SK-N-SH (cell line): ENCODE measurements around the gene CCL2. TPM values are rescaled to one million over a fixed set of nuclear protein-coding genes. Genes with fewer than 3 reads are reported as not detected.

Experiments
- CTCF ChIA-PET: fragments of 300-600, 350-600 bp; formaldehyde crosslinking; extraction: SDS; loops from one replicate; lab custom pipeline; 2021; lab: Yijun Ruan, JAX
- POLR2A ChIA-PET: fragments of 350-600 bp; sonication (Branson Sonifier 250); formaldehyde crosslinking; extraction: SDS; loops from one replicate; lab custom pipeline; 2020; ENCODE audit warnings: antibody characterized with exemption, inconsistent platforms; lab: Yijun Ruan, JAX
- DNase-seq: peaks from one replicate; pipeline ENCODE4 v3.0.0; 2012
- H2AFZ ChIP-seq: fragments of 200-600 bp; sonication (generic); 2 replicates; pipeline ENCODE4 v1.8.1; 2016; ENCODE audit warnings: antibody characterized with exemption, mild to moderate bottlenecking, low read depth
- H3F3A ChIP-seq: fragments of 200-600 bp; sonication (generic); replicated peaks from 2 replicates; pipeline ENCODE3; 2016; ENCODE audit warnings: antibody characterized with exemption, mild to moderate bottlenecking; ENCODE audit not compliant: insufficient read depth
- H3K27ac ChIP-seq, 2 experiments: fragments of 200-500 bp in 1 of 2; fragments of 200-600 bp in 1 of 2; sonication (Bioruptor generic) in 1 of 2; sonication (generic), shearing (Covaris generic) in 1 of 2; 2 replicates each; pipeline versions ENCODE4 v1.5.1 to v1.6.1; 2014 to 2016; ENCODE audit warnings: low read depth in 2 of 2, inconsistent platforms in 1 of 2, low read length in 1 of 2, mild to moderate bottlenecking in 1 of 2, mixed read lengths in 1 of 2
- H3K27me3 ChIP-seq: fragments of 200-600 bp; sonication (generic), shearing (Covaris generic); 2 replicates; pipeline ENCODE4 v1.6.1; 2016; ENCODE audit warnings: mixed run types; ENCODE audit not compliant: insufficient read depth
- H3K36me3 ChIP-seq, 2 experiments: fragments of 200-500 bp in 1 of 2; fragments of 200-600 bp in 1 of 2; sonication (Bioruptor generic) in 1 of 2; sonication (generic) in 1 of 2; replicated peaks in 1 of 2; 2 replicates each; pipeline versions ENCODE3 to v1.5.1; 2014 to 2016; ENCODE audit warnings: low read length in 1 of 2, mild to moderate bottlenecking in 1 of 2; ENCODE audit not compliant: insufficient read depth in 2 of 2, control insufficient read depth in 1 of 2
- H3K4me1 ChIP-seq, 2 experiments: fragments of 200-500 bp in 1 of 2; fragments of 200-600 bp in 1 of 2; sonication (Bioruptor generic) in 1 of 2; sonication (generic), shearing (Covaris generic) in 1 of 2; 2 replicates each; pipeline versions ENCODE4 v1.5.1 to v1.6.1; 2014 to 2016; ENCODE audit warnings: low read depth in 1 of 2, low read length in 1 of 2, mixed run types in 1 of 2; ENCODE audit not compliant: insufficient read depth in 2 of 2, control insufficient read depth in 1 of 2
- H3K4me2 ChIP-seq: fragments of 200-600 bp; sonication (generic), shearing (Covaris generic); 2 replicates; pipeline ENCODE4 v1.6.1; 2017; ENCODE audit warnings: mixed run types
- H3K4me3 ChIP-seq, 2 experiments: fragments of 200-500 bp in 1 of 2; fragments of 200-600 bp in 1 of 2; sonication (Bioruptor generic) in 1 of 2; sonication (generic), shearing (Covaris generic) in 1 of 2; 2 replicates each; pipeline versions ENCODE4 v1.5.1 to v1.8.1; 2014 to 2016; ENCODE audit warnings: low read depth in 2 of 2, inconsistent platforms in 1 of 2, low read length in 1 of 2, mild to moderate bottlenecking in 1 of 2, mixed read lengths in 1 of 2, moderate library complexity in 1 of 2
- H3K79me2 ChIP-seq: fragments of 200-600 bp; sonication (generic); 2 replicates; pipeline ENCODE4 v1.8.1; 2017; ENCODE audit warnings: mild to moderate bottlenecking; ENCODE audit not compliant: insufficient read depth
- H3K9ac ChIP-seq: fragments of 200-600 bp; sonication (generic); 2 replicates; pipeline ENCODE4 v1.6.1; 2017; ENCODE audit warnings: mixed run types
- H3K9me2 ChIP-seq: fragments of 200-600 bp; sonication (generic); 2 replicates; pipeline ENCODE4 v1.6.1; 2017; ENCODE audit warnings: mixed run types
- H3K9me3 ChIP-seq: fragments of 200-600 bp; sonication (generic); 2 replicates; pipeline ENCODE4 v1.6.1; 2017; ENCODE audit warnings: mixed run types, mild to moderate bottlenecking, moderate library complexity
- H4K20me1 ChIP-seq: fragments of 200-600 bp; sonication (generic); 2 replicates; pipeline ENCODE4 v1.6.1; 2017; ENCODE audit warnings: mild to moderate bottlenecking, mixed run types; ENCODE audit not compliant: insufficient read depth
- CHD2 ChIP-seq: fragments of 150-350 bp; IDR thresholded peaks from 2 replicates; pipeline ENCODE4 v1.6.1; 2018; ENCODE audit warnings: low read length; ENCODE audit not compliant: partially characterized antibody
- ELF1 ChIP-seq: IDR thresholded peaks from 2 replicates; pipeline ENCODE4 v1.4.0; 2012
- FOSL2 ChIP-seq: IDR thresholded peaks from 2 replicates; pipeline ENCODE4 v1.4.0; 2012; ENCODE audit warnings: low read depth, mild to moderate bottlenecking, moderate library complexity, borderline replicate concordance
- FOXM1 ChIP-seq: IDR thresholded peaks from 2 replicates; pipeline ENCODE4 v1.4.0; 2012; ENCODE audit warnings: low read depth, mild to moderate bottlenecking
- GABPA ChIP-seq: IDR thresholded peaks from 2 replicates; pipeline ENCODE4 v1.4.0; 2012; ENCODE audit warnings: low read depth, mild to moderate bottlenecking
- JUND ChIP-seq: IDR thresholded peaks from 2 replicates; pipeline ENCODE4 v1.4.0; 2012
- MEF2A ChIP-seq: IDR thresholded peaks from 2 replicates; pipeline ENCODE4 v1.4.0; 2012; ENCODE audit warnings: low read depth, borderline replicate concordance
- MXI1 ChIP-seq: IDR thresholded peaks from 2 replicates; pipeline ENCODE4 v1.6.1; 2012; ENCODE audit warnings: mild to moderate bottlenecking, low read depth, low read length, improper control_type of control experiment
- RXRA ChIP-seq: IDR thresholded peaks from 2 replicates; pipeline ENCODE4 v1.4.0; 2012; ENCODE audit warnings: low read depth, mild to moderate bottlenecking, borderline replicate concordance
- SMC3 ChIP-seq: IDR thresholded peaks from 2 replicates; pipeline ENCODE4 v1.6.1; 2012; ENCODE audit warnings: low read depth, low read length, improper control_type of control experiment
- TCF12 ChIP-seq: IDR thresholded peaks from 2 replicates; pipeline ENCODE4 v1.4.0; 2012
- WGBS: methylation state at CpG from one replicate; pipeline ENCODE4 v1.1.6; 2017; ENCODE audit warnings: low lambda C conversion rate; 5-methylcytosine and 5-hydroxymethylcytosine counted together
- polyA plus RNA-seq, 3 experiments: library from polyadenylated mRNA; depleted of rRNA; stranded (reverse); fragments of >200 nt; gene quantifications; 2 replicates each; pipeline ENCODE4 v1.2.3, GENCODE V29; 2012
- TF ChIP-seq, protein P1 (sequence below): fragments of 150-350 bp; IDR thresholded peaks from 2 replicates; pipeline ENCODE4 v1.6.1; 2017; ENCODE audit warnings: antibody characterized with exemption, low read length, low read depth, borderline replicate concordance
- TF ChIP-seq, protein P2 (sequence below): IDR thresholded peaks from 2 replicates; pipeline ENCODE4 v1.4.0; 2012; ENCODE audit warnings: low read depth, borderline replicate concordance
- TF ChIP-seq, protein P3 (sequence below): fragments of 200-600 bp; sonication (generic); IDR thresholded peaks from 2 replicates; pipeline ENCODE4 v1.6.1; 2017; ENCODE audit warnings: antibody characterized with exemption, mild to moderate bottlenecking, moderate library complexity
- TF ChIP-seq, protein P4 (sequence below): fragments of 150-350 bp; IDR thresholded peaks from 2 replicates; pipeline ENCODE4 v1.6.1; 2016; ENCODE audit warnings: mild to moderate bottlenecking, low read depth, low read length

The CCL2 gene
- polyA plus RNA-seq, 1 of the 3 experiments (the other 2 are of a cell fraction) = 210 TPM

DNA sequence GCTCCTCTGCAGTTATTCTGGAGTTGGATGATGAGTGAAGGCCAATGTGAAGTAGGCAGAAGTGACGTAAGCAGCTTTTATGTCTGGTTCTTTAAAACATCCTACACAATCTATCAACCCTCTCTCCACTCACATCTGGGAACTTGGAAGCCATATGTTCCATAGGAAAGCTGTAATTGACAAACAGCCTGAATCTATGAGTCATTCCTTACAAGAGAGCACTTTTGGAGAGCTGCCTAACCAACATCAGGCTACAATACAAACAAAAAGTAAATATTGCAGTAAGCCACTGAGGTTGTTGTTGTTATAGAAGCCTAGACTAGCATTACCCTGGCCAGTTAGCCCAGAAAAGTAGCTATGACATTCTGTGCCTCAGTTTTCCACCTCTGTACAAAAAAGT is 20.8 kb downstream of the CCL2 start (continued):
- TF ChIP-seq ELF1 (no peak), MEF2A (no peak), TCF12 (peak; percentile 86), GABPA (no peak)
- TF ChIP-seq, protein P1, sequence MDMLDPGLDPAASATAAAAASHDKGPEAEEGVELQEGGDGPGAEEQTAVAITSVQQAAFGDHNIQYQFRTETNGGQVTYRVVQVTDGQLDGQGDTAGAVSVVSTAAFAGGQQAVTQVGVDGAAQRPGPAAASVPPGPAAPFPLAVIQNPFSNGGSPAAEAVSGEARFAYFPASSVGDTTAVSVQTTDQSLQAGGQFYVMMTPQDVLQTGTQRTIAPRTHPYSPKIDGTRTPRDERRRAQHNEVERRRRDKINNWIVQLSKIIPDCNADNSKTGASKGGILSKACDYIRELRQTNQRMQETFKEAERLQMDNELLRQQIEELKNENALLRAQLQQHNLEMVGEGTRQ = no peak
- TF ChIP-seq, protein P2, sequence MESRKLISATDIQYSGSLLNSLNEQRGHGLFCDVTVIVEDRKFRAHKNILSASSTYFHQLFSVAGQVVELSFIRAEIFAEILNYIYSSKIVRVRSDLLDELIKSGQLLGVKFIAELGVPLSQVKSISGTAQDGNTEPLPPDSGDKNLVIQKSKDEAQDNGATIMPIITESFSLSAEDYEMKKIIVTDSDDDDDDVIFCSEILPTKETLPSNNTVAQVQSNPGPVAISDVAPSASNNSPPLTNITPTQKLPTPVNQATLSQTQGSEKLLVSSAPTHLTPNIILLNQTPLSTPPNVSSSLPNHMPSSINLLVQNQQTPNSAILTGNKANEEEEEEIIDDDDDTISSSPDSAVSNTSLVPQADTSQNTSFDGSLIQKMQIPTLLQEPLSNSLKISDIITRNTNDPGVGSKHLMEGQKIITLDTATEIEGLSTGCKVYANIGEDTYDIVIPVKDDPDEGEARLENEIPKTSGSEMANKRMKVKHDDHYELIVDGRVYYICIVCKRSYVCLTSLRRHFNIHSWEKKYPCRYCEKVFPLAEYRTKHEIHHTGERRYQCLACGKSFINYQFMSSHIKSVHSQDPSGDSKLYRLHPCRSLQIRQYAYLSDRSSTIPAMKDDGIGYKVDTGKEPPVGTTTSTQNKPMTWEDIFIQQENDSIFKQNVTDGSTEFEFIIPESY = no peak
- TF ChIP-seq, all 33 proteins: peak for 7

DNA sequence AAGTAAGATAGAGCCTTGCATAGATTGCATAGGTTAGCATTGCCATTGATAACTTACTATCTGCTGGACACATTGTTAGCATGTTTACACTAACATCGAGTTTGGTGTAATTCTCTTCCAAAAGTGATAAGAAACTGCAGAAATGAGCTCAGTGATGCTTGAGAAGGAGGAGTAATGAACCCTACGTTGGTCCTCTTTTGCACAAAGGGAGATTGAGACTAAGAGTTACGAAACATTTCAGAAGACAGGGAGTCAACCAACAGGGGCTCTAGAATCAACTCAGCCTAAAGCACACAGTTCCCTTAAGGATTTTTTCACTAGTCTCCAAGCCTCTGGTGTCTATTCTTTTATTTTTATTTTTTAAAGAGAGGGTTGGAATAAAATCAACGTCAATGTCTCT is 21.7 kb downstream of the CCL2 start:
- Histone ChIP-seq H3K27ac (no peak overlapping the region), H3K36me3 (no peaks in the 10 kb centered on the region), H3K4me1 (no peaks in the 10 kb centered on the region), H3K4me2 (no peak overlapping the region), H3K9me2 (no peaks in the 10 kb centered on the region), H3K9ac (no peak overlapping the region), H3K4me3 (no peak overlapping the region), H2AFZ (no peak overlapping the region), H4K20me1 (no peaks in the 10 kb centered on the region), H3F3A (no peaks in the 10 kb centered on the region), H3K27me3 (no peaks in the 10 kb centered on the region; the same call in 1 of the 2 replicates), H3K9me3 (no peaks in the 10 kb centered on the region), H3K79me2 (no peaks in the 10 kb centered on the region)
- ChIA-PET CTCF (interaction anchor here (0.9 to 4.3 kb wide), 2 partner anchors 85 to 1069 kb away, joined by 3 to 15 read pairs; no protein-coding TSS in a partner anchor), POLR2A (no interaction called here)
- WGBS = 40% methylated on average over 4 of the region's 4 CpGs
- no peak for DNase-seq
- TF ChIP-seq TCF12 (no peak), JUND (no peak), FOXM1 (no peak), MXI1 (no peak), CHD2 (no peak), RXRA (no peak), SMC3 (no peak), FOSL2 (no peak)
- TF ChIP-seq, protein P1 = no peak
- TF ChIP-seq, protein P3, sequence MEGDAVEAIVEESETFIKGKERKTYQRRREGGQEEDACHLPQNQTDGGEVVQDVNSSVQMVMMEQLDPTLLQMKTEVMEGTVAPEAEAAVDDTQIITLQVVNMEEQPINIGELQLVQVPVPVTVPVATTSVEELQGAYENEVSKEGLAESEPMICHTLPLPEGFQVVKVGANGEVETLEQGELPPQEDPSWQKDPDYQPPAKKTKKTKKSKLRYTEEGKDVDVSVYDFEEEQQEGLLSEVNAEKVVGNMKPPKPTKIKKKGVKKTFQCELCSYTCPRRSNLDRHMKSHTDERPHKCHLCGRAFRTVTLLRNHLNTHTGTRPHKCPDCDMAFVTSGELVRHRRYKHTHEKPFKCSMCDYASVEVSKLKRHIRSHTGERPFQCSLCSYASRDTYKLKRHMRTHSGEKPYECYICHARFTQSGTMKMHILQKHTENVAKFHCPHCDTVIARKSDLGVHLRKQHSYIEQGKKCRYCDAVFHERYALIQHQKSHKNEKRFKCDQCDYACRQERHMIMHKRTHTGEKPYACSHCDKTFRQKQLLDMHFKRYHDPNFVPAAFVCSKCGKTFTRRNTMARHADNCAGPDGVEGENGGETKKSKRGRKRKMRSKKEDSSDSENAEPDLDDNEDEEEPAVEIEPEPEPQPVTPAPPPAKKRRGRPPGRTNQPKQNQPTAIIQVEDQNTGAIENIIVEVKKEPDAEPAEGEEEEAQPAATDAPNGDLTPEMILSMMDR = no peak
- TF ChIP-seq, protein P4, sequence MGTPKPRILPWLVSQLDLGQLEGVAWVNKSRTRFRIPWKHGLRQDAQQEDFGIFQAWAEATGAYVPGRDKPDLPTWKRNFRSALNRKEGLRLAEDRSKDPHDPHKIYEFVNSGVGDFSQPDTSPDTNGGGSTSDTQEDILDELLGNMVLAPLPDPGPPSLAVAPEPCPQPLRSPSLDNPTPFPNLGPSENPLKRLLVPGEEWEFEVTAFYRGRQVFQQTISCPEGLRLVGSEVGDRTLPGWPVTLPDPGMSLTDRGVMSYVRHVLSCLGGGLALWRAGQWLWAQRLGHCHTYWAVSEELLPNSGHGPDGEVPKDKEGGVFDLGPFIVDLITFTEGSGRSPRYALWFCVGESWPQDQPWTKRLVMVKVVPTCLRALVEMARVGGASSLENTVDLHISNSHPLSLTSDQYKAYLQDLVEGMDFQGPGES = no peak
